ENCODE data around the gene MAN1C1.

Gene MAN1C1

GRCh38 chr1:25742316-25742715 lies 125.7 kb downstream of the MAN1C1 start:
- Histone ChIP-seq H3K9ac (ENCODE audit: low read length in 5 of 5) (no peak overlapping the region), H3K4me3 (ENCODE audit: low read depth in 1 of 5, low read length in 5 of 5) (no peak overlapping the region), H3K36me3 (ENCODE audit: control insufficient read depth in 5 of 5, insufficient read depth in 5 of 5, low read length in 5 of 5) (no peaks in the 10 kb centered on the region), H3K9me3 (ENCODE audit: control insufficient read depth in 5 of 5, low read length in 5 of 5) (peaks cover 0 to 5% (median 5%) of the 10 kb centered on the region in 5 donors), H3K4me1 (ENCODE audit: control insufficient read depth in 5 of 5, insufficient read depth in 5 of 5, low read length in 5 of 5) (peaks cover 16 to 30% (median 26%) of the 10 kb centered on the region in 5 donors), H3K27ac (ENCODE audit: low read depth, low read length) (peak overlapping the region; percentile 94), H3K27me3 (ENCODE audit: control insufficient read depth in 5 of 5, insufficient read depth in 4 of 5, low read length in 5 of 5) (peaks cover 0 to 5% (median 0%) of the 10 kb centered on the region in 5 donors)

GRCh38 chr1:25743164-25744139 lies 126.9 kb downstream of the MAN1C1 start:
- Histone ChIP-seq H3K27ac (ENCODE audit: low read depth, low read length) (peak overlapping the region; percentile 94), H3K4me1 (ENCODE audit: control insufficient read depth in 5 of 5, insufficient read depth in 5 of 5, low read length in 5 of 5) (peaks cover 16 to 27% (median 25%) of the 10 kb centered on the region in 5 donors), H3K36me3 (ENCODE audit: control insufficient read depth in 5 of 5, insufficient read depth in 5 of 5, low read length in 5 of 5) (no peaks in the 10 kb centered on the region), H3K27me3 (ENCODE audit: control insufficient read depth in 5 of 5, insufficient read depth in 4 of 5, low read length in 5 of 5) (peaks cover 0 to 7% (median 0%) of the 10 kb centered on the region in 5 donors), H3K4me3 (ENCODE audit: low read depth in 1 of 5, low read length in 5 of 5) (peak overlapping the region in 2 of 5 donors; percentile 22 to 24), H3K9ac (ENCODE audit: low read length in 5 of 5) (peak overlapping the region in 4 of 5 donors; percentile 22 to 81 (median 52)), H3K9me3 (ENCODE audit: control insufficient read depth in 5 of 5, low read length in 5 of 5) (peaks cover 0 to 3% (median 2%) of the 10 kb centered on the region in 5 donors)

GRCh38 chr1:25744140-25744581 lies 127.6 kb downstream of the MAN1C1 start:
- peak overlapping the region; percentile 13 to 81 (median 52) for H3K9ac ChIP-seq (ENCODE audit: low read length in 5 of 5)
- H3K27me3 ChIP-seq (ENCODE audit: control insufficient read depth in 5 of 5, insufficient read depth in 4 of 5, low read length in 5 of 5) = peaks cover 0 to 7% (median 0%) of the 10 kb centered on the region in 5 donors
- H3K4me3 ChIP-seq (ENCODE audit: low read depth in 1 of 5, low read length in 5 of 5) = peak overlapping the region in 1 of 5 donors; percentile 22
- H3K4me1 ChIP-seq (ENCODE audit: control insufficient read depth in 5 of 5, insufficient read depth in 5 of 5, low read length in 5 of 5) = peaks cover 16 to 27% (median 25%) of the 10 kb centered on the region in 5 donors
- peaks cover 0 to under 1% (median 0%) of the 10 kb centered on the region in 5 donors for H3K36me3 ChIP-seq (ENCODE audit: control insufficient read depth in 5 of 5, insufficient read depth in 5 of 5, low read length in 5 of 5)
- H3K27ac ChIP-seq (ENCODE audit: low read depth, low read length) = peak overlapping the region; percentile 94
- H3K9me3 ChIP-seq (ENCODE audit: control insufficient read depth in 5 of 5, low read length in 5 of 5) = no peaks in the 10 kb centered on the region

- Histone ChIP-seq H3K9me3 (ENCODE audit: control insufficient read depth in 5 of 5, low read length in 5 of 5) (no peaks in the 10 kb centered on the region), H3K9ac (ENCODE audit: low read length in 5 of 5) (peak overlapping the region in 3 of 5 donors; percentile 13 to 52 (median 38)), H3K27me3 (ENCODE audit: control insufficient read depth in 5 of 5, insufficient read depth in 4 of 5, low read length in 5 of 5) (peaks cover 0 to 7% (median 0%) of the 10 kb centered on the region in 5 donors), H3K27ac (ENCODE audit: low read depth, low read length) (peak overlapping the region; percentile 94), H3K4me3 (ENCODE audit: low read depth in 1 of 5, low read length in 5 of 5) (no peak overlapping the region), H3K4me1 (ENCODE audit: control insufficient read depth in 5 of 5, insufficient read depth in 5 of 5, low read length in 5 of 5) (peaks cover 16 to 27% (median 25%) of the 10 kb centered on the region in 5 donors), H3K36me3 (ENCODE audit: control insufficient read depth in 5 of 5, insufficient read depth in 5 of 5, low read length in 5 of 5) (peaks cover 0 to 7% (median 3%) of the 10 kb centered on the region in 5 donors)
These were observed 128.2 kb downstream of the MAN1C1 start for GRCh38 chr1:25744636-25745425.

GRCh38 chr1:25746299-25747045 lies 129.9 kb downstream of the MAN1C1 start:
- H3K9ac ChIP-seq (ENCODE audit: low read length in 5 of 5) = no peak overlapping the region
- no peaks in the 10 kb centered on the region for H3K9me3 ChIP-seq (ENCODE audit: control insufficient read depth in 5 of 5, low read length in 5 of 5)
- peaks cover 0 to 14% (median 3%) of the 10 kb centered on the region in 5 donors for H3K36me3 ChIP-seq (ENCODE audit: control insufficient read depth in 5 of 5, insufficient read depth in 5 of 5, low read length in 5 of 5)
- no peak overlapping the region for H3K27ac ChIP-seq (ENCODE audit: low read depth, low read length)
- H3K4me1 ChIP-seq (ENCODE audit: control insufficient read depth in 5 of 5, insufficient read depth in 5 of 5, low read length in 5 of 5) = peaks cover 16 to 27% (median 25%) of the 10 kb centered on the region in 5 donors
- peaks cover 0 to 7% (median 0%) of the 10 kb centered on the region in 5 donors for H3K27me3 ChIP-seq (ENCODE audit: control insufficient read depth in 5 of 5, insufficient read depth in 4 of 5, low read length in 5 of 5)
- no peak overlapping the region for H3K4me3 ChIP-seq (ENCODE audit: low read depth in 1 of 5, low read length in 5 of 5)

- Histone ChIP-seq H3K27ac (ENCODE audit: low read depth, low read length) (no peak overlapping the region), H3K27me3 (ENCODE audit: control insufficient read depth in 5 of 5, insufficient read depth in 4 of 5, low read length in 5 of 5) (peaks cover 0 to 7% (median 0%) of the 10 kb centered on the region in 5 donors), H3K4me3 (ENCODE audit: low read depth in 1 of 5, low read length in 5 of 5) (no peak overlapping the region), H3K4me1 (ENCODE audit: control insufficient read depth in 5 of 5, insufficient read depth in 5 of 5, low read length in 5 of 5) (peaks cover 16 to 27% (median 25%) of the 10 kb centered on the region in 5 donors), H3K36me3 (ENCODE audit: control insufficient read depth in 5 of 5, insufficient read depth in 5 of 5, low read length in 5 of 5) (peaks cover 0 to 17% (median 3%) of the 10 kb centered on the region in 5 donors), H3K9me3 (ENCODE audit: control insufficient read depth in 5 of 5, low read length in 5 of 5) (no peaks in the 10 kb centered on the region), H3K9ac (ENCODE audit: low read length in 5 of 5) (no peak overlapping the region)
These were observed 130.6 kb downstream of the MAN1C1 start for GRCh38 chr1:25747046-25747719.

GRCh38 chr1:25748531-25749205 lies 132.1 kb downstream of the MAN1C1 start:
- H3K9ac ChIP-seq (ENCODE audit: low read length in 5 of 5) = no peak overlapping the region
- no peak overlapping the region for H3K27ac ChIP-seq (ENCODE audit: low read depth, low read length)
- peaks cover 0 to 17% (median 3%) of the 10 kb centered on the region in 5 donors for H3K36me3 ChIP-seq (ENCODE audit: control insufficient read depth in 5 of 5, insufficient read depth in 5 of 5, low read length in 5 of 5)
- no peak overlapping the region for H3K4me3 ChIP-seq (ENCODE audit: low read depth in 1 of 5, low read length in 5 of 5)
- H3K4me1 ChIP-seq (ENCODE audit: control insufficient read depth in 5 of 5, insufficient read depth in 5 of 5, low read length in 5 of 5) = peaks cover 9 to 15% (median 14%) of the 10 kb centered on the region in 5 donors
- no peaks in the 10 kb centered on the region for H3K9me3 ChIP-seq (ENCODE audit: control insufficient read depth in 5 of 5, low read length in 5 of 5)
- H3K27me3 ChIP-seq (ENCODE audit: control insufficient read depth in 5 of 5, insufficient read depth in 4 of 5, low read length in 5 of 5) = peaks cover 0 to 5% (median 0%) of the 10 kb centered on the region in 5 donors

GRCh38 chr1:25750923-25751605 lies 134.5 kb downstream of the MAN1C1 start:
- no peak overlapping the region for H3K27ac ChIP-seq (ENCODE audit: low read depth, low read length)
- H3K36me3 ChIP-seq (ENCODE audit: control insufficient read depth in 5 of 5, insufficient read depth in 5 of 5, low read length in 5 of 5) = peaks cover 0 to 29% (median 7%) of the 10 kb centered on the region in 5 donors
- H3K9ac ChIP-seq (ENCODE audit: low read length in 5 of 5) = no peak overlapping the region
- H3K4me1 ChIP-seq (ENCODE audit: control insufficient read depth in 5 of 5, insufficient read depth in 5 of 5, low read length in 5 of 5) = no peaks in the 10 kb centered on the region
- no peak overlapping the region for H3K4me3 ChIP-seq (ENCODE audit: low read depth in 1 of 5, low read length in 5 of 5)
- H3K27me3 ChIP-seq (ENCODE audit: control insufficient read depth in 5 of 5, insufficient read depth in 4 of 5, low read length in 5 of 5) = peaks cover 0 to 5% (median 2%) of the 10 kb centered on the region in 5 donors
- H3K9me3 ChIP-seq (ENCODE audit: control insufficient read depth in 5 of 5, low read length in 5 of 5) = no peaks in the 10 kb centered on the region

Data from subcutaneous abdominal adipose tissue (tissue), 5 donors.